Choroid plexus epithelial cell (primary cell): ENCODE data around the gene MARK4.

Source experiments
- DNase-seq: peaks from one replicate; pipeline ENCODE4 v3.0.0-alpha.2; 2010; ENCODE audit warnings: low read depth
- H3K4me3 ChIP-seq: 2 replicates; pipeline ENCODE4 v1.5.1; 2011; ENCODE audit warnings: low read depth, mild to moderate bottlenecking, control low read depth, low read length, moderate library complexity
- CTCF ChIP-seq: conservative IDR thresholded peaks from 2 replicates; pipeline ENCODE4 v1.5.1; 2011; ENCODE audit warnings: low read depth, mild to moderate bottlenecking, control low read depth, inconsistent platforms, low read length, moderate library complexity

MARK4 gene

GRCh38 chr19:45250216-45250831 is 747 bp upstream of the MARK4 start:
- TF ChIP-seq CTCF, result no peak
- H3K4me3 ChIP-seq, result peak overlapping the region; percentile 65
- DNase-seq, result no peak

DNA sequence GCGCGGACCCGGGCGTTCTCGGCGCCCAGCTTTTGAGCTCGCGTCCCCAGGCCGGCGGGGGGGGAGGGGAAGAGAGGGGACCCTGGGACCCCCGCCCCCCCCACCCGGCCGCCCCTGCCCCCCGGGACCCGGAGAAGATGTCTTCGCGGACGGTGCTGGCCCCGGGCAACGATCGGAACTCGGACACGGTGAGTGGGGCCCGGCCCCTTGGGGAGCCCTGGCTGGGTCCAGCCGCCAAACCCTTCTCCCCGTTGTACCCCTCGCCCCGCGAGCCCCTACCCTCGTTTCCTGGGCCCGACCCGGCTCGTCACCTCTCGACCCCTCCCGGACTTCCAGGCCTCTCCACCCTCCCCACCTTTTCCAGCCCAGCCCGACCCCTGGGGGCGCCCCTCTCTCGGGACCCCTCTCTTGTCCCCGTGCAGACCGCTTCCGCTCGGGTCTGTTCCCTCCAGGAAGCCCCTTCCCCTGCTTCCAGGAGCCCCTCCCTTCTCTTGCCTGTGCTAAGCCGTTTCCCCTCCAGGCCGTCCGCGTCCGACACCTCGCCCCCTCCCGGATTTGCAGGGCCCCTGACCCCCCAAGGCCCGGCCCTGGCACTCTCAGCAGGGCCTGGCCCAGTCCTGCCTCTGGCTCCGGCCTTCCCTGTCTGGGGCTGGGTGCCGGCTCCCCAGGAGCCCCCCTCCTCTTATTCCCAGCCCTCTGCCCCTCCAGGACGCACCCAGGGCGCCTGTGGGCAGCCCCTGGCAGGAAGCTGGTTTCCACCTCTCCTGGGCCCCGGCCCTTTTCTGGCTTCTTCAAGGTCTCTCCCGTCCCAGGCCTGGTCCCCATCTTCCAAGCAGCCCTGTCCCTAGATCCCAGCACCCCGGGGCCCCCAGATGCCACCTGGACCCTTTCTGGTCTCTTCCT is 632 bp downstream of the MARK4 start:
- no peak for DNase-seq
- TF ChIP-seq CTCF, result no peak
- H3K4me3 ChIP-seq, result peak overlapping the region; percentile 76

DNA sequence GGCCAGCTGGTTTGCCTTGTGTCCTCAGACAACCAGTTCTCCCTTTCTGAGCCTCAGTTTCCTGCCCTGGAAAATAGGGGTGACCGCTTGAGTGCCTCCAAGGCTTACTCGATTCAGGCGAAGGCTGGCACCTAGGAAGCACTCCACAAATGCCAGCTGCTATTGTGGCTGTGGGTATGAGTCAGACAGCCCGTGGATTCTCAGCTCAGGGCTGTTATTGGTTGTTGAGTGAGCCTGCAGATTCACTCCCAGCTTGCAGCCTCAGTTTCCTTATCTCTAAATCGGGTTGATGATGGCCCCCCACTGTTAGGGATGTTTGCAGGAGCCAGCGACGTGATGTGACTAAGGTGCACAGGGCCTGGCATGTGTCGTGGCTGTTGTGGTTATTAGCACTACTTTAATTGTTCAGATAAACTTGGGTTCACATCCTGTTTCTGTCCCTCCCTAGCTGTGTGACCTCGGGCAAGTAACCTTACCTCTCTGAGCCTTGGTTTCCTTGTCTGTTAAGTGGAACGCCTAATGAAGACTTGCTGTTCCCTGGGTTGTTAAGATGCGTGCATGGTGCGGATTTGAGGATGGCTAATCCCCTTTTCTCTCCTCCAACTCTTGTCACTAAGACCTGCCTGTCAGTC is 2.4 kb downstream of the MARK4 start:
- peak overlapping the region; percentile 12 for H3K4me3 ChIP-seq
- DNase-seq, result no peak
- no peak for TF ChIP-seq CTCF

DNA sequence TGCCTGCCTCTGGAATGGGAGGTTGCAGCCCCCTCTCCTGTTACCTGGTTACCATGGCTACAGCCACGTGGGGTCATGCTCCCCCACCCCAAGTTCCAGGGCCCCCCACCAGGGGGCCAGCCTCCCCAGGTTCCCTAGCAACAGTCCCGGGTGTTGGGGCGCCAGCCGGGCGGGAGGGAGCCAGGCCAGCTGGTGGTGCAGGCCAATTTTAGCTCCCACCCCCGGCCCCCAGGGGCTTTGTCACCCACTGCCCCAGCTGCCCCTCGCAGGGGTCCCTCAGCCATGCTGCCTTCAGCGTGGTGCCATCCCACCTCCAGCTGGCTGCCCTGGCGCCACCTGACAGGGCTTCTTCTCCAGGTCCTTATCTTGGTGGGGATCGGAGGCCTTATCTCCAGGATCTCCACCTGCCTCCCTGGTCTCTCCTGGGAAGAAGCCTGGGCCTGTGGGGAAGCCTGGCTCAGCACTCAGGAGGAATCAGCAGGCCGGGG is 3.0 kb downstream of the MARK4 start:
- TF ChIP-seq CTCF, result peak; percentile 43
- DNase-seq, result no peak
- H3K4me3 ChIP-seq, result no peak overlapping the region

GRCh38 chr19:45255611-45256157 is 4.6 kb downstream of the MARK4 start:
- no peak overlapping the region for H3K4me3 ChIP-seq
- DNase-seq, result no peak
- TF ChIP-seq CTCF, result no peak

DNA sequence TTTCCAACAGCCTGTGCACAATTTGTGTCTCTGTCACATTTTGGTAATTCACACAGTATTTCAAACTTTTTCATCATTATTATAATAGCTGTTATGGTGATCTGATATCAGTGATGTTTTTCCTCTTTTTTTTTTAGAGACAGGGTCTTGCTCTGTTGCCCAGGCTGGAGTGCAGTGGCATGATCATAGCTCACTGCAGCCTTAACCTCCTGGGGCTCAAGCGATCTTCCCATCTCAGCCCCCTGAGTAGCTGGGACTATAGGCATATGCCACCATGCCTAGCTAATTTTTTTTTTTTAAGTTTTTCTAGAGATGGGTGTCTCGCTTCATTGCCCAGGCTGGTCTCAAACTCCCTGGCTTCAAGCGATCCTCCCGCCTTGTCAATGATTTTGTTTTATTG is 5.8 kb downstream of the MARK4 start:
- no peak overlapping the region for H3K4me3 ChIP-seq
- DNase-seq, result no peak
- TF ChIP-seq CTCF, result no peak
